HUES6 (cell line): ENCODE data around the gene PTCHD4.
"Not testable (repeated sequence)": the region's sequence is repeated elsewhere in the genome, so short reads cannot be mapped to it uniquely, and the experiment has no call there.

Experiments used
- H3K27ac ChIP-seq: 2 replicates; pipeline ENCODE4 v1.7.0; 2013; ENCODE audit warnings: low read depth, mild to moderate bottlenecking, low read length, inconsistent platforms
- H3K27me3 ChIP-seq: 2 replicates; pipeline ENCODE4 v1.6.1; 2013; ENCODE audit warnings: low read length; ENCODE audit not compliant: control insufficient read depth, insufficient read depth
- H3K36me3 ChIP-seq: 2 replicates; pipeline ENCODE4 v1.6.1; 2013; ENCODE audit warnings: low read length; ENCODE audit not compliant: control insufficient read depth, insufficient read depth
- H3K4me1 ChIP-seq: 2 replicates; pipeline ENCODE4 v1.6.1; 2013; ENCODE audit warnings: low read length; ENCODE audit not compliant: control insufficient read depth, insufficient read depth
- H3K4me3 ChIP-seq: 2 replicates; pipeline ENCODE4 v1.5.1; 2013; ENCODE audit warnings: low read depth, low read length
- H3K9ac ChIP-seq: one replicate; pipeline ENCODE4 v1.6.1; 2013; ENCODE audit warnings: mild to moderate bottlenecking, low read length
- H3K9me3 ChIP-seq: 2 replicates; pipeline ENCODE4 v1.6.1; 2013; ENCODE audit warnings: low read depth, low read length; ENCODE audit not compliant: control insufficient read depth, insufficient read depth

The PTCHD4 gene

GRCh38 chr6:48121983-48122749 is 11.2 kb upstream of the PTCHD4 start:
- not testable (repeated sequence) for H3K27me3 ChIP-seq, H3K4me1 ChIP-seq, H3K4me3 ChIP-seq

GRCh38 chr6:48116699-48117645 is 6.0 kb upstream of the PTCHD4 start:
- H3K4me1 ChIP-seq, result peaks cover 17% of the 10 kb centered on the region
- H3K4me3 ChIP-seq, result no peak overlapping the region
- H3K27me3 ChIP-seq, result no peaks in the 10 kb centered on the region
- no peak overlapping the region for H3K9ac ChIP-seq
- no peaks in the 10 kb centered on the region for H3K36me3 ChIP-seq
- no peaks in the 10 kb centered on the region for H3K9me3 ChIP-seq
- no peak overlapping the region for H3K27ac ChIP-seq

More at GRCh38 chr6:48121983-48122749, 11.2 kb upstream of the PTCHD4 start:
- H3K9me3 ChIP-seq, H3K27ac ChIP-seq, H3K9ac ChIP-seq, H3K36me3 ChIP-seq: not testable (repeated sequence)

GRCh38 chr6:48113130-48113529 is 2.1 kb upstream of the PTCHD4 start:
- Histone ChIP-seq H3K4me3 (no peak overlapping the region), H3K4me1 (peaks cover 27% of the 10 kb centered on the region), H3K27me3 (no peaks in the 10 kb centered on the region), H3K27ac (no peak overlapping the region), H3K9me3 (no peaks in the 10 kb centered on the region), H3K9ac (no peak overlapping the region), H3K36me3 (no peaks in the 10 kb centered on the region; the same call in 1 of the 2 replicates)

GRCh38 chr6:48111575-48111974 is 578 bp upstream of the PTCHD4 start:
- Histone ChIP-seq H3K27ac (peak overlapping the region; percentile 91), H3K4me3 (peak overlapping the region; percentile 82), H3K36me3 (no peaks in the 10 kb centered on the region; the same call in 1 of the 2 replicates), H3K9ac (no peak overlapping the region), H3K27me3 (no peaks in the 10 kb centered on the region), H3K4me1 (peaks cover 27% of the 10 kb centered on the region), H3K9me3 (no peaks in the 10 kb centered on the region)

GRCh38 chr6:48110436-48111142 is 408 bp downstream of the PTCHD4 start:
- Histone ChIP-seq H3K36me3 (no peaks in the 10 kb centered on the region; the same call in 1 of the 2 replicates), H3K4me3 (peak overlapping the region; percentile 82), H3K9me3 (no peaks in the 10 kb centered on the region), H3K27ac (peak overlapping the region; percentile 91), H3K4me1 (peaks cover 27% of the 10 kb centered on the region), H3K27me3 (no peaks in the 10 kb centered on the region), H3K9ac (peak overlapping the region; percentile 95)

- peaks cover 25% of the 10 kb centered on the region for H3K4me1 ChIP-seq
- no peaks in the 10 kb centered on the region for H3K9me3 ChIP-seq
- peak overlapping the region; percentile 78 for H3K27ac ChIP-seq
- H3K4me3 ChIP-seq, result peak overlapping the region; percentile 82
- H3K36me3 ChIP-seq, result no peaks in the 10 kb centered on the region; the same call in 1 of the 2 replicates
- H3K27me3 ChIP-seq, result no peaks in the 10 kb centered on the region
- H3K9ac ChIP-seq, result peak overlapping the region; percentile 72
Observed at GRCh38 chr6:48109944-48110343, 1.1 kb downstream of the PTCHD4 start.

- H3K4me1 ChIP-seq, result peaks cover 17% of the 10 kb centered on the region; the same call in 1 of the 2 replicates
- not testable (repeated sequence) for H3K9me3 ChIP-seq, H3K9ac ChIP-seq, H3K27ac ChIP-seq, H3K27me3 ChIP-seq
- peaks cover 19% of the 10 kb centered on the region for H3K36me3 ChIP-seq
- peak overlapping the region; percentile 32; the same call in 1 of the 2 replicates for H3K4me3 ChIP-seq
Observed at GRCh38 chr6:48102476-48103195, 8.4 kb downstream of the PTCHD4 start.

- no peaks in the 10 kb centered on the region for H3K9me3 ChIP-seq
- H3K4me3 ChIP-seq, result no peak overlapping the region
- no peak overlapping the region for H3K9ac ChIP-seq
- H3K36me3 ChIP-seq, result peaks cover 20% of the 10 kb centered on the region
- no peak overlapping the region for H3K27ac ChIP-seq
- H3K4me1 ChIP-seq, result peaks cover 17% of the 10 kb centered on the region; the same call in 1 of the 2 replicates
- H3K27me3 ChIP-seq, result no peaks in the 10 kb centered on the region
Observed at GRCh38 chr6:48101290-48101689, 9.7 kb downstream of the PTCHD4 start.

- no peaks in the 10 kb centered on the region for H3K27me3 ChIP-seq
- no peak overlapping the region for H3K4me3 ChIP-seq
- H3K4me1 ChIP-seq, result peaks cover 17% of the 10 kb centered on the region; the same call in 1 of the 2 replicates
- H3K9me3 ChIP-seq, result no peaks in the 10 kb centered on the region
- H3K27ac ChIP-seq, result no peak overlapping the region
- peaks cover 20% of the 10 kb centered on the region for H3K36me3 ChIP-seq
- no peak overlapping the region for H3K9ac ChIP-seq
Observed at GRCh38 chr6:48100588-48100895, 10.5 kb downstream of the PTCHD4 start.
